Activated T-cell treated with anti-CD3 and anti-CD28 coated beads, Interleukin-2, amount 50 U/mL, for 1 hour (primary cell): Measurements from ENCODE around the gene SLX1B.
"Not testable (repeated sequence)": the region's sequence is repeated elsewhere in the genome, so short reads cannot be mapped to it uniquely, and the experiment has no call there.

ENCODE experiments used
- DNase-seq: peaks from one replicate; pipeline ENCODE4 v3.0.0-alpha.2; 2020

The SLX1B gene

GRCh38 chr16:29454269-29454668 is at the start of gene SLX1B, which contains the start of gene BOLA2:
Gene SLX1B (plus strand): TSS chr16:29454533.
Gene BOLA2 (minus strand): TSS chr16:29454351. CDS start chr16:29454253, 98 bp downstream.
- DNase-seq = not testable (repeated sequence)

GRCh38 chr16:29405249-29405648 is 49.1 kb upstream of the SLX1B start:
- DNase-seq = not testable (repeated sequence)

DNA sequence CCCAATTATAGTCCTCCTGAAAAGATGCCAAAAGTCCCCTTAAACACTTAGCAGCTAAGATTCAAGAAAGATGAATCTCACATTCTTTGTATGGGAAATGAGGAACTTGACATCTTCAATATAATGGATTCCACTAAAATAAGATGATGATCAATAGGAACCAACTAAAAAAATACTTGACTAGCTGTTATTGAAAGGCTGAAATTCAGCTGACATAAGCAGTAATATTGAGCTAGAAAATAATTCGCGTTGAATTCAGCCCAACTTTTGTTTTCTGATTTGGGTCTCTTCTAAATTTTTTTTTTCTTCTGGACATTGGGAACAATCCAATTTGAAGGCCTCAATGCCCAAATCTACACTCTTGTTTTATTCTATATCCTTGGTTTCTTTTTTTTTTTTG is 30.7 kb upstream of the SLX1B start:
- not testable (repeated sequence) for DNase-seq

DNA sequence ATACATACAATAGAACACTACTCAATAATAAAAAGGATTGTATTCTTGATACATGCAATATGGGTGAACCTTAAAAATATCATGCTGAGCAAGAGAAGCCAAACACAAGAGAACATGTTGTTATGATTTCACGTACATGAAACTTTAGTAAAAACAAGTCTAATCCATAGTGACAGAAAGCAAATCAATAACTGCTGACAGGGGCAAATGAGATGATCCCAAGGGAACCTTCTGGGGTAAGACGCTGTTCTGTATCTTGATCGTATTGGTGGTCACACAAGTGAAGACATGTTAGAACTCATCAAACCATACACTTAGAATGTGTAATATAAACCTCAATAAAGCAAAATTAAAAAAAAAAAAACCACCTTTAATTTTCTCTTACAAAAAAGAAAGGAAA is 28.9 kb upstream of the SLX1B start:
- not testable (repeated sequence) for DNase-seq

- DNase-seq = not testable (repeated sequence)
These were observed 579 bp upstream of the SLX1B start for GRCh38 chr16:29453754-29454153.

DNA sequence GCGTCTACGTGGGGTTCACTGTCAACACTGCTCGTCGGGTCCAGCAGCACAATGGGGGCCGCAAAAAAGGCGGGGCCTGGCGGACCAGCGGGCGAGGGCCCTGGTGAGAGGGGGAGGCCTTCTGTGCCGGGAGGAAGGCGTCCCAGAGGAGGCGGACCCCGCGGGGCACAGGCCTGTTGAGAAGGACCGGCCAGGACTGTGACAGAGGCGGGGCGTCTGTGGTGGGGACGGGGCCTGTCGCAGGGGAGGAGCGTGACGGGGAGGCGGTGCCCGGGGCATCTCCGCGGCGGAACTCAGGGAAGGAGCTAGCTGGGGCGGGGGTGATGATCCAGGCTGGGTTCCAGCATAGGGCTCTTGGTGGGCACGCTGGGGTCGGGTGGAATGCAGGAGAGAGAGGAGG is 495 bp downstream of the SLX1B start:
- not testable (repeated sequence) for DNase-seq

- DNase-seq = not testable (repeated sequence)
These were observed 3.3 kb downstream of the SLX1B start for GRCh38 chr16:29457660-29458059.

DNA sequence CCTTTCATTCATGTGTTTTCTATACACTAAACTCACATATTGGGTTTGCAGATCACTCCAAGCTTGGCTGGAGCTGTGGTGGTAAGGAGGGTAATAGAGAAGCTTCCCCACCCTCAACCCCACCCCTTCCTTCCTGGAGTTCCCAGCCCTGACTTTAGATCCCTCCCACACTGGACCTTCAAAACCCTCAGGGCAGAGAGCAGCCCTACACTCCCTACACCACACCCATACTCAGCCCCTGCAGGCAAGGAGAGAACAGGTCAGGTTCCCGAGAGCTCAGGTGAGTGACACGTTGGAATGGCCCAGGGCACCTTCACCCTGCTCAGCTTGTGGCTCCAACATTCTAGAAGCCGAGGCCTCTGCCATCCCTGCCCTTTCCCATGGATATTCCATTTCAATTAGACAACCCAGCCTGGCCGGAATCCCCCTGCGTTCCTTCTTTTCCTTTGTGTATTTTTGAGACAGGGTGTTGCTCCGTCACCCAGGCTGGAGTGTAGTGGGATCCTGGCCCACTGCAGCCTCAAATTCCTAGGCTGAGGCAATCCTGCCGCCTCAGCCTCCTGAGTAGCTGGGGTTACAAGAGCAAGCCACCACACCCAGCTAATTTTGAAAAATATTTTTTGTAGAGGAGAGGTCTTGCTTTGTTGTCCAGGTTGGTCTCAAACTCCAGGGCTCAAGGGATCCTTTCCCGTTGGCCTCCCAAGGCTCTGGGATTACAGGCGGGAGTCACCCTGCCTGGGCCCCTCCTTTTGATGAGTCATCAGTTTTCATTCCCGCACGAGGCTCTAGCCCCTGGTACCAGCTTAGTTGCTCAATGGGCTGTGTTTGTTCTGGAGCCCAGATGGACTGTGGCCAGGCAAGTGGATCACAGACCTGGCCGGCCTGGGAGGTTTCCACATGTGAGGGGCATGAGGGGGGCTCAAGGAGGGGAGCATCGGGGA is 5.6 kb downstream of the SLX1B start, which contains the start of gene SULT1A4:
SULT1A4 (plus strand) TSS at position 208 of the 941 bp plus-strand sequence. CDS start 1,473 bp downstream, outside the sequence.
- DNase-seq = not testable (repeated sequence)

DNA sequence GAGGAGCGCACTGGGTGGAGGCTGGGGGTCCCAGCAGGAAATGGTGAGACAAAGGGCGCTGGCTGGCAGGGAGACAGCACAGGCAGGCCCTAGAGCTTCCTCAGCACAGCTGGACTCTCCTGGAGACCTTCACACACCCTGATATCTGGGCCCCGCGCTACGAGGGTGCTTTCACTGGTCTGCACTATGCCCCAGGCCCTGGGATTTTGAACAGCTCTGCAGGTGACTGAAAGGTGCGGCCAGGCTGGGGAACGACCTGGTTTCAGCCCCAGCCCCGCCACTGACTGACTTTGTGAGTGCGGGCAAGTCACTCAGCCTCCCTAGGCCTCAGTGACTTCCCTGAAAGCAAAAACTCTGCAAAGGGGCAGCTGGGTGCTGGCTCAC is 6.3 kb downstream of the SLX1B start:
- not testable (repeated sequence) for DNase-seq

DNA sequence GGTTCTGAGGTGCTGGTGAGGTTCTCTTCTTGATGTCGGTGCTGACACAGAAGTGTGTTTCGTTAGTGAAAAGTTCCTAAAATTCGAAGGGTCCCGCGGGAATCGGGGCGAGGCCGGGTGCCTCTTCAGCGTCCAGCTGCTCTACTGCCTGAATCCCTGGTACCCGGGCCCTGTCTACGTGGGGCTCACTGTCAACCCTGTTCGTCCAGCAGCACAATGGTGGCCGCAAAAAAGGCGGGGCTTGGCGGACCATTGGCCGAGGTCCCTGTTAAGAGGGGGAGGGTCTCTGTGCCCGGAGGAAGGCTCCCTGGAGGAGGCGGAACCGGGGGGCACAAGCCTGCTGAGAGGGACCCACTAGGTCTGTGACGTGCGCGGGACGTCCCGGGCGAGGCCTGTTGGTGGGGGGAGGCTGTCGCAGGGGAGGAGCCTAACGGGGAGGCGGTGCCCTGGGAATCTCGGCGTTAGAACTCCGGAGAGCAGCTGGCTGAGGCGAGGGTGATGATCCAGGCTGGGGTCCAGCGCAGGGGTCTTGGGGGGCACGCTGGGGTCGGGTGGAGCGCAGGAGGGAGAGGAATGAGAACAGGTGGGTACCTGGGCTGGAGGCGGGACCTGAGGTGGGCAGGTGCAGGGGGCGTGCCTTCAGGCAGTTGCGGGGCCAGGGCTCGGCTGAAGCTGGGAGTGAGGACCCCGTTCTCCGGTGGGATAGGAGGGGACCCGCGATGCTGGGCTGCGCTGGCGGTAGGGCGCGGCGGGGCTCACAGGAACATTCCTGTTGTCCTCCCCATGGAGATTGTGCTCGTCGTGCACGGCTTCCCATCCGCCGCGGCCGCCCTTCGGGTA is 11.9 kb downstream of the SLX1B start:
- not testable (repeated sequence) for DNase-seq

- not testable (repeated sequence) for DNase-seq
These were observed 12.6 kb downstream of the SLX1B start for GRCh38 chr16:29466904-29467303.

- DNase-seq = not testable (repeated sequence)
These were observed 13.5 kb downstream of the SLX1B start for GRCh38 chr16:29467654-29468366.

DNA sequence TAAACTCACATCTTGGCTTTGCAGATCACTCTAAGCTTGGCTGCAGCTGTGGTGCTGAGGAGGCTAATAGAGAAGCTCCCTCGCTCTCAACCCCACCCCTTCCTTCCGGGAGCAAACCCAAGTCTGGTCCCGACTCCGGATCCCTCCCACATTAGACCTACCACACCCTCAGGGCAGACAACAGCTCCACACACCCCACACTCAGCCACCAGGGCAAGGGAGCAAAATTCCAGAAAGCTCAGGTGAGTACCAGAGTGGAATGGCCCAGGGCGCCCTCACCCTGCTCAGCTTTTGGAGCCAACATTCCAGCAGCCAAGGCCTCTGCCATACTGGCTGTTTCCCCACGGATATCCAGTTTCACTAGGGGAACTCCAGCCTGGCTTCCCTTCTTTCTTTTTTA is 15.3 kb downstream of the SLX1B start:
- peak; percentile 56 for DNase-seq

GRCh38 chr16:29472065-29472464 is 17.7 kb downstream of the SLX1B start:
- not testable (repeated sequence) for DNase-seq

GRCh38 chr16:29482276-29482675 is 27.9 kb downstream of the SLX1B start:
- DNase-seq = not testable (repeated sequence)

- DNase-seq = not testable (repeated sequence)
These were observed 52.0 kb downstream of the SLX1B start, which contains the start of gene NPIPB12 for GRCh38 chr16:29506308-29506707. Gene NPIPB12 (minus strand): TSS chr16:29506408.
